GM23338 (cell line): Measurements from ENCODE around the gene ZNF398.

ENCODE experiments used
- CREB1 ChIP-seq: fragments of 250-450 bp; sonication (Bioruptor Pico); IDR thresholded peaks from 2 replicates; pipeline ENCODE4 v1.5.0; 2020; ENCODE audit warnings: low read depth, mild to moderate bottlenecking, moderate library complexity
- CTCF ChIP-seq, 2 experiments: fragments of 200-600 bp in 1 of 2; sonication (generic) in 1 of 2; conservative IDR thresholded peaks; 2 replicates each; pipeline versions ENCODE4 v1.5.1 to v1.6.1; 2016 to 2017; ENCODE audit warnings: antibody characterized with exemption in 2 of 2, low read depth in 2 of 2, mild to moderate bottlenecking in 2 of 2, moderate library complexity in 1 of 2
- EZH2 ChIP-seq: fragments of 200-600 bp; sonication (generic); IDR thresholded peaks from one replicate; pipeline ENCODE4 v1.8.0; 2017; ENCODE audit warnings: antibody characterized with exemption, mild to moderate bottlenecking, low read depth; ENCODE audit not compliant: unreplicated experiment
- EZH2phosphoT487 ChIP-seq: fragments of 200-600 bp; sonication (generic); IDR thresholded peaks from one replicate; pipeline ENCODE4 v1.8.1; 2018; ENCODE audit warnings: antibody characterized with exemption; ENCODE audit not compliant: unreplicated experiment
- REST ChIP-seq: IDR thresholded peaks from one replicate; pipeline ENCODE4 v1.6.1; 2018; ENCODE audit warnings: antibody characterized with exemption; ENCODE audit not compliant: unreplicated experiment

GRCh38 chr7:149188213-149188612, 41.0 kb downstream of the ZNF398 start:
- no peak for TF ChIP-seq EZH2
- no peak for TF ChIP-seq CTCF (conservative IDR thresholded peaks at IDR 0.05; ENCODE audit: low read depth in 2 of 2)
- TF ChIP-seq CREB1 (CRISPR knock-in tag), result no peak
- no peak for TF ChIP-seq EZH2phosphoT487
- TF ChIP-seq REST, result no peak
